ENCODE data around the gene DCLRE1A.

DCLRE1A gene

DNA sequence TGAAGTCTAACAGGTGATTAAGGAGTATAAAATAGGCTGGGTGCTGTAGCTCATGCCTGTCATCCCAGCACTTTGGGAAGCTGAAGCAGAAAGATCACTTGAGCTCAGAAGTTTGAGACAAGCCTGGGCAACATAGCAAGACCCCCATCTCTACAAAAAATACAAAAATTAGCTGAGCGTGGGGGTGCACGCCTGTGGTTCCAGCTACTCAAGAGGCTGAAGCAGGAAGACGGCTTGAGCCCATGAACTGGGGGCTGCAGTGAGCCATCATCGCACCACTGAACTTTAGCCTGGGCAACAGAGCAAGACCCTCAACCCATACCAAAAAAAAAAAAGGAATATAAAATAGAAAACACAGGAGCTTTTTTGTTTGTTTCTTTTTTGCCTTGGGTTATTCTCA lies 47.4 kb downstream of the DCLRE1A start:
- Histone ChIP-seq H3K27me3 (no peaks in the 10 kb centered on the region), H3K27ac (no peak overlapping the region), H4K20me1 (no peaks in the 10 kb centered on the region), H3K9ac (no peak overlapping the region), H3K4me2 (no peak overlapping the region), H3K9me3 (no peaks in the 10 kb centered on the region), H3K36me3 (no peaks in the 10 kb centered on the region), H3K4me3 (no peak overlapping the region), H3K4me1 (peaks cover 6% of the 10 kb centered on the region; the same call in 1 of the 2 replicates)
- no peak for TF ChIP-seq Cebpa-rat (IDR thresholded peaks at IDR 0.05)

DNA sequence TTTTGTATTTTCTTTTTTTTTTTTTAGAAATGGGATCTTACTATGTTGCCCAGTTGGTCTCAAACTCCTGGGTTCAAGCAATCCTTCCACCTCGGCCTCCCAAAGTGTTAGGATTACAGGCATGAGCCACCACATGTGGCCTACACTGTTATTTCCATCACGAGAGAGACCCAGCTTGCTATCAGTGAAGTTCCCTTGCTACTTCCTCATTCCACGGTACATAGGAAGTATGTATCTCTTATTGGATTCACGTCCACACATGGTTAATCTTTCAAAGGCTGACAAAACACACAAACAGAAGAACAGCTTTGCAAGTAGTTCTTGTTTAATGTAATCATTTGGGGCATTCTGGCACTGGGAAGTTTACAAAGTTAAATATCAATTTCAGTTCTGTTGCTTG lies 50.9 kb downstream of the DCLRE1A start:
- Histone ChIP-seq H3K4me1 (peaks cover 6% of the 10 kb centered on the region; the same call in 1 of the 2 replicates), H3K4me3 (no peak overlapping the region), H3K9me3 (no peaks in the 10 kb centered on the region), H3K27ac (no peak overlapping the region), H3K9ac (no peak overlapping the region), H4K20me1 (no peaks in the 10 kb centered on the region), H3K4me2 (no peak overlapping the region), H3K36me3 (no peaks in the 10 kb centered on the region), H3K27me3 (no peaks in the 10 kb centered on the region)
- TF ChIP-seq Cebpa-rat (IDR thresholded peaks at IDR 0.05) = no peak

- H3K9ac ChIP-seq = no peak overlapping the region
- no peaks in the 10 kb centered on the region for H3K9me3 ChIP-seq
- peaks cover 6% of the 10 kb centered on the region; the same call in 1 of the 2 replicates for H3K4me1 ChIP-seq
- H3K27me3 ChIP-seq = no peaks in the 10 kb centered on the region
- no peaks in the 10 kb centered on the region for H3K36me3 ChIP-seq
- no peak overlapping the region for H3K4me2 ChIP-seq
- H3K27ac ChIP-seq = no peak overlapping the region
- no peak for TF ChIP-seq Cebpa-rat (IDR thresholded peaks at IDR 0.05)
- H4K20me1 ChIP-seq = no peaks in the 10 kb centered on the region
- no peak overlapping the region for H3K4me3 ChIP-seq
Measured at GRCh38 chr10:113801569-113801968, 52.3 kb downstream of the DCLRE1A start.

GRCh38 chr10:113791691-113792090 lies 62.2 kb downstream of the DCLRE1A start:
- Histone ChIP-seq H3K4me3 (no peak overlapping the region), H3K9ac (no peak overlapping the region), H3K9me3 (no peaks in the 10 kb centered on the region; the same call in 1 of the 2 replicates), H4K20me1 (no peaks in the 10 kb centered on the region), H3K4me2 (no peak overlapping the region), H3K27me3 (no peaks in the 10 kb centered on the region), H3K27ac (no peak overlapping the region), H3K36me3 (no peaks in the 10 kb centered on the region), H3K4me1 (no peaks in the 10 kb centered on the region)
- TF ChIP-seq Cebpa-rat (IDR thresholded peaks at IDR 0.05) = no peak

DNA sequence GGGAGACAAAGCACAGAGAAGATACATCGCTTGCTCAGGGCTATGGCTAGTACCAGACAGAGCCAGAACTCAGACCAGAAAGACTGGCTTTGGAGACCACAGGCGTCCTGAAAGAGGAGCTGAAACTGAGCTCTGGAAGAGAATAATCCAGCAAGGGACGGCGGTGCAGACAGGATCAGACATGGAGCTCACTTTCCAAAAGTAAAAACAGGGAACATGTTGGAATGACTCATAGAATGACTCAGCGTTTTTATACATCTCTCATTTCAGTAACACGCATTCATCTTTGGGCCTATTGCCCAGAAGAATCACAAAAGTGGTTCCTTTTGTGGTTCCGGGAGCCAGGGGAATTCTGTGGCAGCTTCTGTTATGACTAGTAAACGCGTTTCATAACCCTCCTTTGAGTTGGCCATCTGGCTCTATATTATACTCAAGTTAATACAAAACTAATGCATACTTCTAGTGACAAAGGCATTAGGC lies 65.2 kb downstream of the DCLRE1A start:
- Histone ChIP-seq H3K4me3 (no peak overlapping the region), H3K9me3 (no peaks in the 10 kb centered on the region; the same call in 1 of the 2 replicates), H3K27ac (no peak overlapping the region), H3K4me2 (no peak overlapping the region), H3K4me1 (no peaks in the 10 kb centered on the region), H3K36me3 (no peaks in the 10 kb centered on the region), H4K20me1 (no peaks in the 10 kb centered on the region), H3K9ac (no peak overlapping the region), H3K27me3 (no peaks in the 10 kb centered on the region)
- no peak for TF ChIP-seq Cebpa-rat (IDR thresholded peaks at IDR 0.05)
